Karpas-422 (cell line): Measurements from ENCODE around the gene HSPA1A. TPM values are rescaled to one million over a fixed set of nuclear protein-coding genes. Genes with fewer than 3 reads are reported as not detected.
"Not testable (repeated sequence)": the region's sequence is repeated elsewhere in the genome, so short reads cannot be mapped to it uniquely, and the experiment has no call there.

Experiments used
- DNase-seq: peaks from one replicate; pipeline ENCODE4 v3.0.0-alpha.2; 2015
- H2AFZ ChIP-seq: fragments of 200-600 bp; sonication (generic); 2 replicates; pipeline ENCODE4 v1.6.1; 2014; ENCODE audit warnings: antibody characterized with exemption, low read length, mixed read lengths
- H3K27ac ChIP-seq: fragments of 200-600 bp; sonication (generic); 2 replicates; pipeline ENCODE4 v1.5.1; 2014; ENCODE audit warnings: mild to moderate bottlenecking, low read length, moderate library complexity
- H3K27me3 ChIP-seq: fragments of 200-600 bp; sonication (generic); 2 replicates; pipeline ENCODE4 v1.6.1; 2014; ENCODE audit warnings: low read length, mixed read lengths
- H3K36me3 ChIP-seq: fragments of 200-600 bp; sonication (generic); 2 replicates; pipeline ENCODE4 v1.6.1; 2014; ENCODE audit warnings: low read length, mixed read lengths; ENCODE audit not compliant: insufficient read depth
- H3K4me1 ChIP-seq: fragments of 200-600 bp; sonication (generic); 2 replicates; pipeline ENCODE4 v1.6.1; 2014; ENCODE audit warnings: mild to moderate bottlenecking, low read length, mixed read lengths
- H3K4me2 ChIP-seq: fragments of 200-600 bp; sonication (generic); 2 replicates; pipeline ENCODE4 v1.6.1; 2014; ENCODE audit warnings: low read length, low read depth, mild to moderate bottlenecking; ENCODE audit not compliant: poor library complexity, severe bottlenecking
- H3K4me3 ChIP-seq: fragments of 200-600 bp; sonication (generic); 2 replicates; pipeline ENCODE4 v1.5.1; 2014; ENCODE audit warnings: mild to moderate bottlenecking, antibody characterized with exemption, low read length, mixed read lengths
- H3K79me2 ChIP-seq: fragments of 200-600 bp; sonication (generic); 2 replicates; pipeline ENCODE4 v1.6.1; 2014; ENCODE audit warnings: mild to moderate bottlenecking, low read length, mixed read lengths
- H3K9ac ChIP-seq: fragments of 200-600 bp; sonication (generic); 2 replicates; pipeline ENCODE4 v1.6.0; 2014; ENCODE audit warnings: low read length
- H3K9me2 ChIP-seq: fragments of 200-600 bp; sonication (generic), shearing (Covaris generic); replicated peaks from 2 replicates; pipeline ENCODE4 v1.6.0; 2014; ENCODE audit warnings: mild to moderate bottlenecking, low read length, moderate library complexity; ENCODE audit not compliant: insufficient read depth
- H3K9me3 ChIP-seq: fragments of 300-700, 200-600 bp; sonication (generic); 2 replicates; pipeline ENCODE4 v1.6.1; 2014; ENCODE audit warnings: low read length, mixed read lengths
- H4K20me1 ChIP-seq: fragments of 200-600 bp; sonication (generic); 2 replicates; pipeline ENCODE4 v1.6.1; 2014; ENCODE audit warnings: mild to moderate bottlenecking, antibody characterized with exemption, low read length, low read depth; ENCODE audit not compliant: insufficient read depth
- total RNA-seq: library from RNA; depleted of rRNA; stranded (reverse); fragments of >200 nt; shearing (Covaris generic); gene quantifications from 2 replicates; pipeline ENCODE4 v1.2.3, GENCODE V29; 2014; ENCODE audit warnings: low replicate concordance

The HSPA1A gene
- total RNA-seq, 1 experiment from 2014 or later: not detected

- Histone ChIP-seq H3K9ac (no peak overlapping the region), H3K9me2 (no peaks in the 10 kb centered on the region), H3K27me3 (no peaks in the 10 kb centered on the region), H3K79me2 (peaks cover under 1% of the 10 kb centered on the region; the same call in 1 of the 2 replicates), H2AFZ (no peak overlapping the region), H3K27ac (no peak overlapping the region), H3K36me3 (no peaks in the 10 kb centered on the region), H3K4me1 (peaks cover 2% of the 10 kb centered on the region; the same call in 1 of the 2 replicates), H3K4me2 (no peak overlapping the region), H3K9me3 (no peaks in the 10 kb centered on the region), H3K4me3 (no peak overlapping the region), H4K20me1 (no peaks in the 10 kb centered on the region)
- no peak for DNase-seq
Measured at GRCh38 chr6:31811645-31812044, 3.7 kb upstream of the HSPA1A start.

DNA sequence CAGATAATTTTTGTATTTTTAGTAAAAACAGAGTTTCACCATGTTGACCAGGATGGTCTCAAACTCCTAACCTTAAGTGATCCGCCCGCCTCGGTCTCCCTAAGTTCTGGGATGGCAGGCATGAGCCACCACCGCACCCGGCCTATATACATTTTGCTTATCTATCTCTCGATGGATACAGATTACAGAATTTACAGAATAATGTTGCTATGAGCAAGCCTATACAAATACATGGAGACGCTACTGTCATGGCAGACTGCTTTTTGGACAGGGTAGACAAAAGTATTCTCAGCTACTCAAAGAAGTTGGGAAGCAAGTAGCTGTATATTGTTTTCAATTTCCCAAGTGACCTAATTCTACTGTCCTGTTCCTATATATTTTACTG, 1.9 kb upstream of the HSPA1A start:
- no peaks in the 10 kb centered on the region for H3K27me3 ChIP-seq
- no peak overlapping the region for H3K27ac ChIP-seq
- H4K20me1 ChIP-seq: no peaks in the 10 kb centered on the region
- no peaks in the 10 kb centered on the region for H3K9me3 ChIP-seq
- H3K4me3 ChIP-seq: no peak overlapping the region
- no peaks in the 10 kb centered on the region for H3K36me3 ChIP-seq
- H3K9ac ChIP-seq: no peak overlapping the region
- H3K4me2 ChIP-seq: no peak overlapping the region
- no peaks in the 10 kb centered on the region for H3K4me1 ChIP-seq
- H3K9me2 ChIP-seq: no peaks in the 10 kb centered on the region
- DNase-seq: no peak
- no peaks in the 10 kb centered on the region for H3K79me2 ChIP-seq
- H2AFZ ChIP-seq: 0 out of 2 replicates have a peak overlapping the region, but pooled peaks have one; percentile 8

- Histone ChIP-seq H2AFZ (no peak overlapping the region), H3K9me3 (no peaks in the 10 kb centered on the region), H3K79me2 (no peaks in the 10 kb centered on the region), H4K20me1 (no peaks in the 10 kb centered on the region), H3K9me2 (no peaks in the 10 kb centered on the region), H3K4me2 (no peak overlapping the region), H3K27ac (no peak overlapping the region), H3K27me3 (no peaks in the 10 kb centered on the region), H3K4me3 (no peak overlapping the region), H3K36me3 (no peaks in the 10 kb centered on the region), H3K4me1 (no peaks in the 10 kb centered on the region), H3K9ac (no peak overlapping the region)
- no peak for DNase-seq
Measured at GRCh38 chr6:31814677-31815024, 692 bp upstream of the HSPA1A start.

GRCh38 chr6:31817133-31817928, 2.0 kb downstream of the HSPA1A start:
- H2AFZ ChIP-seq, DNase-seq, H3K36me3 ChIP-seq, H3K27ac ChIP-seq, H3K4me2 ChIP-seq, H3K79me2 ChIP-seq, H4K20me1 ChIP-seq, H3K27me3 ChIP-seq, H3K4me3 ChIP-seq, H3K9me2 ChIP-seq, H3K9me3 ChIP-seq: not testable (repeated sequence)
- Histone ChIP-seq H3K4me1 (peaks cover 11% of the 10 kb centered on the region), H3K9ac (0 out of 2 replicates have a peak overlapping the region, but pooled peaks have one; percentile 39)

GRCh38 chr6:31817929-31818511, 2.7 kb downstream of the HSPA1A start:
- not testable (repeated sequence) for H3K27ac ChIP-seq, H3K9me3 ChIP-seq, H3K79me2 ChIP-seq, H2AFZ ChIP-seq, H3K9me2 ChIP-seq, H3K4me3 ChIP-seq, H4K20me1 ChIP-seq, DNase-seq, H3K9ac ChIP-seq, H3K4me2 ChIP-seq, H3K27me3 ChIP-seq, H3K36me3 ChIP-seq
- H3K4me1 ChIP-seq: peaks cover 18% of the 10 kb centered on the region

GRCh38 chr6:31819871-31820299, 4.5 kb downstream of the HSPA1A start:
- DNase-seq: no peak
- peaks cover 3% of the 10 kb centered on the region; the same call in 1 of the 2 replicates for H3K79me2 ChIP-seq
- no peak overlapping the region for H3K9ac ChIP-seq
- no peak overlapping the region for H3K4me3 ChIP-seq
- H3K4me2 ChIP-seq: no peak overlapping the region
- no peaks in the 10 kb centered on the region for H3K27me3 ChIP-seq
- H3K9me2 ChIP-seq: no peaks in the 10 kb centered on the region
- no peaks in the 10 kb centered on the region for H3K36me3 ChIP-seq
- H4K20me1 ChIP-seq: no peaks in the 10 kb centered on the region
- no peak overlapping the region for H2AFZ ChIP-seq
- H3K27ac ChIP-seq: no peak overlapping the region
- peaks cover 21% of the 10 kb centered on the region for H3K4me1 ChIP-seq
- no peaks in the 10 kb centered on the region for H3K9me3 ChIP-seq

DNA sequence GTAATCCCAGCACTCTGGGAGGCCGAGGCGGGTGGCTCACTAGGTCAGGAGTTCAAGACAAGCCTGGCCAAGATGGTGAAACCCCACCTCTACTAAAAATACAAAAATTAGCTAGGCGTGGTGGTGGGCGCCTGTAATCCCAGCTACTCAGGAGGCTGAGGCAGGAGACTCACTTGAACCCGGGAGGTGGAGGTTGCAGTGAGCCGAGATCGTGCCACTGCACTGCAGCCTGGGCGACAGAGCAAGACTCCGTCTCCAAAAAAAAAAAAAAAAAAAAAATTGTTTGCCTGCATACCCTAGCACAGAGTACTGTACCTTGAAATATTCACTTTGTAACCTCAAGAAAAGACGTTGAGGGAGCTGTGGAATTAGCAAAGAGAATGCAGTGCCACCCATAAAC, 5.1 kb downstream of the HSPA1A start:
- H3K27me3 ChIP-seq, DNase-seq, H3K79me2 ChIP-seq, H3K9ac ChIP-seq, H4K20me1 ChIP-seq, H3K9me2 ChIP-seq, H3K4me2 ChIP-seq, H3K4me3 ChIP-seq, H3K9me3 ChIP-seq, H3K27ac ChIP-seq, H2AFZ ChIP-seq, H3K36me3 ChIP-seq: not testable (repeated sequence)
- H3K4me1 ChIP-seq: peaks cover 21% of the 10 kb centered on the region

DNA sequence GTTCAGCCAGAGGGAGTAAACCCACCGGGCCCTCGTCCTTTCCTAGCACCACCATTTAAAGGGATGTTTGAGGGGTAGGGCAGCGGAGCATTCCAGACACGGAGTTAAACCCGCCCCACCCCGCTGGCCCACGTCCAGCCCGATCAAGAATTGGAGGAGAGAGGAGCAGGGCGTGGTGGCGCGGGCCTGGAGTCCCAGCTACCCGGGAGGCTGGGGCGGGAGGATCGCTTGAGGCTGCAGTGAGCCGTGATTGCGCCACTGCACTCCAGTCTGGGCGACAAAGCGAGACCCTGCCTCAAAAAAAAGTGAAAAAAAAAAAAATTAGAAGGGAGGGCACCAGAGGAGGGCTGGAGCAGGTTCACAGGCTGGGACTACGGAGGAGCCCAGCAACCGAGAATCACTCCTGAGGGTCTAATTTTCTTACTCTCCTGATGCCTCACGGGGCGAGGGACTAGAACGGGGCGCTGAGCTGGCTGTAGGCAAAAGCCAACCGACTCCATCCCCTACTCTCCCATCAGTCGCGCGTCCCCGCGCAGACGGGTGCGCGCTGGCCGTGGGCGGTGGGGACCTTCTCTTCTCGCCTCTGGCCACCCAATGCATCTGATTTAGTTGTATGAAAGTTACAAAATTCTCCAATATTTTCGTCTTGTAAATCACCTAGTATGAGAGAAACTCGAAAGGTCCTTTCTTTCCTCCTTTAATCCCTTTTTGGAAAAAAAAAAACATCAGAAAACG, 6.1 kb downstream of the HSPA1A start:
- Histone ChIP-seq H4K20me1 (no peaks in the 10 kb centered on the region), H3K4me1 (peaks cover 28% of the 10 kb centered on the region), H3K9me2 (no peaks in the 10 kb centered on the region), H3K36me3 (no peaks in the 10 kb centered on the region), H3K4me2 (peak overlapping the region; percentile 100), H3K9ac (peak overlapping the region; percentile 85), H3K27me3 (no peaks in the 10 kb centered on the region), H3K4me3 (peak overlapping the region; percentile 89), H2AFZ (peak overlapping the region; percentile 82), H3K27ac (peak overlapping the region; percentile 69; the same call in 1 of the 2 replicates), H3K79me2 (peaks cover 3% of the 10 kb centered on the region; the same call in 1 of the 2 replicates), H3K9me3 (no peaks in the 10 kb centered on the region)
- peak; percentile 82 for DNase-seq
